HepG2 (cell line): Measurements from ENCODE around the gene ABCC3. TPM values are rescaled to one million over a fixed set of nuclear protein-coding genes. Genes with fewer than 3 reads are reported as not detected.

Experiments
- ATF7-NPFF ChIP-seq: sonication (generic); formaldehyde crosslinking; IDR thresholded peaks from 2 replicates; pipeline ENCODE4 v1.8.1; 2023; ENCODE audit warnings: mild to moderate bottlenecking, low read depth, missing genetic modification reagents, moderate library complexity
- IRF1 ChIP-seq: sonication (generic); formaldehyde crosslinking; IDR thresholded peaks from 2 replicates; pipeline ENCODE4 v1.4.0; 2020; ENCODE audit warnings: low read depth, mild to moderate bottlenecking, missing genetic modification reagents
- ISX ChIP-seq: sonication (generic); formaldehyde crosslinking; conservative IDR thresholded peaks from 2 replicates; pipeline ENCODE4 v1.5.0; 2020; ENCODE audit warnings: missing genetic modification reagents
- KMT2B ChIP-seq: IDR thresholded peaks from 2 replicates; pipeline ENCODE4 v1.6.1; 2016; ENCODE audit warnings: missing genetic modification reagents, missing compliant biosample characterization
- NFIB ChIP-seq: sonication (generic); formaldehyde crosslinking; IDR thresholded peaks from 2 replicates; pipeline ENCODE4 v1.9.0; 2021; ENCODE audit warnings: missing genetic modification reagents, mild to moderate bottlenecking, borderline replicate concordance
- PRDM4 ChIP-seq: sonication (generic); formaldehyde crosslinking; IDR thresholded peaks from 2 replicates; pipeline ENCODE4 v1.9.0; 2021; ENCODE audit warnings: missing genetic modification reagents, borderline replicate concordance
- RFX3 ChIP-seq: IDR thresholded peaks from 2 replicates; pipeline ENCODE4 v1.6.1; 2016; ENCODE audit warnings: missing biosample characterization, missing genetic modification reagents
- SUZ12 ChIP-seq: fragments of 150-350 bp; IDR thresholded peaks from 2 replicates; pipeline ENCODE4 v1.6.1; 2014; ENCODE audit warnings: low read depth, low read length
- TARDBP ChIP-seq: sonication (generic); formaldehyde crosslinking; IDR thresholded peaks from 2 replicates; pipeline ENCODE4 v1.8.0; 2022; ENCODE audit warnings: mild to moderate bottlenecking, missing genetic modification reagents
- ZBTB37 ChIP-seq: sonication (generic); formaldehyde crosslinking; IDR thresholded peaks from 2 replicates; pipeline ENCODE4 v1.4.0; 2020; ENCODE audit warnings: mild to moderate bottlenecking, missing genetic modification reagents
- ZBTB4 ChIP-seq: sonication (generic); formaldehyde crosslinking; IDR thresholded peaks from 2 replicates; pipeline ENCODE4 v1.4.0; 2020; ENCODE audit warnings: missing genetic modification reagents, mild to moderate bottlenecking, borderline replicate concordance
- ZBTB8A ChIP-seq: sonication (generic); formaldehyde crosslinking; IDR thresholded peaks from 2 replicates; pipeline ENCODE4 v1.4.0; 2020; ENCODE audit warnings: mild to moderate bottlenecking, low read depth, missing genetic modification reagents, borderline replicate concordance
- ZFP62 ChIP-seq: sonication (generic); formaldehyde crosslinking; IDR thresholded peaks from 2 replicates; pipeline ENCODE4 v1.4.0; 2020; ENCODE audit warnings: missing genetic modification reagents
- ZMAT5 ChIP-seq: sonication (generic); formaldehyde crosslinking; IDR thresholded peaks from 2 replicates; pipeline ENCODE4 v1.5.0; 2020; ENCODE audit warnings: mild to moderate bottlenecking, low read depth, missing genetic modification reagents, borderline replicate concordance
- ZNF337 ChIP-seq: sonication (generic); formaldehyde crosslinking; IDR thresholded peaks from 2 replicates; pipeline ENCODE4 v1.5.1; 2020; ENCODE audit warnings: missing genetic modification reagents, low read depth, mild to moderate bottlenecking, borderline replicate concordance
- ZNF430 ChIP-seq: sonication (generic); formaldehyde crosslinking; IDR thresholded peaks from 2 replicates; pipeline ENCODE4 v1.9.0; 2021; ENCODE audit warnings: mild to moderate bottlenecking, missing genetic modification reagents
- ZNF614 ChIP-seq: IDR thresholded peaks from 2 replicates; pipeline ENCODE4 v1.6.1; 2018; ENCODE audit warnings: missing biosample characterization, missing genetic modification reagents, inconsistent platforms, borderline replicate concordance
- ZNF670 ChIP-seq: sonication (generic); formaldehyde crosslinking; IDR thresholded peaks from 2 replicates; pipeline ENCODE4 v1.8.0; 2022; ENCODE audit warnings: mild to moderate bottlenecking, missing genetic modification reagents, borderline replicate concordance
- ZNF775 ChIP-seq: sonication (generic); formaldehyde crosslinking; IDR thresholded peaks from 2 replicates; pipeline ENCODE4 v1.4.0; 2020; ENCODE audit warnings: missing genetic modification reagents, mild to moderate bottlenecking, moderate library complexity, borderline replicate concordance
- ZSCAN9 ChIP-seq: IDR thresholded peaks from 2 replicates; pipeline ENCODE4 v1.6.1; 2016; ENCODE audit warnings: borderline replicate concordance
- polyA plus RNA-seq, 8 experiments: library from polyadenylated mRNA; depleted of rRNA in 3 of 8; stranded (reverse) in 7 of 8; unstranded in 1 of 8; fragments of >200 nt; fragmentation: Illumina TruSeq in 4 of 8; extraction: Trizol in 4 of 8; gene quantifications; 2 replicates each; pipeline versions ENCODE4 v1.2.1 to v1.2.3, GENCODE V29; 2011 to 2016; ENCODE audit warnings: low read depth in 4 of 8, missing spikeins in 1 of 8, mixed read lengths in 1 of 8; ENCODE audit not compliant: insufficient read depth in 1 of 8
- total RNA-seq, 5 experiments: library from RNA; depleted of rRNA; stranded (reverse); fragments of >200 nt; fragmentation: Illumina TruSeq; extraction: Trizol; gene quantifications; 2 replicates each; pipeline ENCODE4 v1.2.3, GENCODE V29; 2016; ENCODE audit warnings: low read depth in 1 of 5

The ABCC3 gene
- total and polyA plus RNA-seq, 2 of the 13 experiments (the other 11 are each of a cell fraction or from before 2014, with no cell fraction given), result 25.2 to 50.7 TPM

- no peak for TF ChIP-seq SUZ12
- peak; percentile 61; the same call in 1 of the 2 replicates for TF ChIP-seq ZNF670
- no peak; the same call in 1 of the 2 replicates for TF ChIP-seq ATF7-NPFF (CRISPR knock-in tag)
- no peak for TF ChIP-seq IRF1 (CRISPR knock-in tag)
- TF ChIP-seq ISX, result 0 out of 2 replicates have a peak, but pooled peaks have one; percentile 47
- TF ChIP-seq ZBTB8A, result no peak
- TF ChIP-seq ZMAT5 (CRISPR knock-in tag), result no peak
- peak; percentile 87; the same call in 1 of the 2 replicates for TF ChIP-seq ZBTB37 (CRISPR knock-in tag)
- no peak for TF ChIP-seq ZNF775
- no peak for TF ChIP-seq NFIB
- TF ChIP-seq KMT2B (CRISPR knock-in tag), result peak; percentile 49; the same call in 1 of the 2 replicates
- no peak for TF ChIP-seq RFX3
- TF ChIP-seq TARDBP (CRISPR knock-in tag), result peak; percentile 70; the same call in 1 of the 2 replicates
- no peak for TF ChIP-seq PRDM4 (CRISPR knock-in tag)
- TF ChIP-seq ZNF430, result no peak; the same call in 1 of the 2 replicates
- TF ChIP-seq ZNF337, result no peak
- no peak for TF ChIP-seq ZSCAN9
- no peak for TF ChIP-seq ZFP62 (CRISPR knock-in tag)
- TF ChIP-seq ZBTB4 (CRISPR knock-in tag), result no peak
- no peak; the same call in 1 of the 2 replicates for TF ChIP-seq ZNF614 (CRISPR knock-in tag)
These were observed 1.5 kb downstream of the ABCC3 start (continued) for GRCh38 chr17:50635982-50636803.
